ENCODE results near the gene PRR20G. TPM values are rescaled to one million over a fixed set of nuclear protein-coding genes. Genes with fewer than 3 reads are reported as not detected.
"Not testable (repeated sequence)": the region's sequence is repeated elsewhere in the genome, so short reads cannot be mapped to it uniquely, and the experiment has no call there.

PRR20G gene
- total RNA-seq, 1 donor = not detected

DNA sequence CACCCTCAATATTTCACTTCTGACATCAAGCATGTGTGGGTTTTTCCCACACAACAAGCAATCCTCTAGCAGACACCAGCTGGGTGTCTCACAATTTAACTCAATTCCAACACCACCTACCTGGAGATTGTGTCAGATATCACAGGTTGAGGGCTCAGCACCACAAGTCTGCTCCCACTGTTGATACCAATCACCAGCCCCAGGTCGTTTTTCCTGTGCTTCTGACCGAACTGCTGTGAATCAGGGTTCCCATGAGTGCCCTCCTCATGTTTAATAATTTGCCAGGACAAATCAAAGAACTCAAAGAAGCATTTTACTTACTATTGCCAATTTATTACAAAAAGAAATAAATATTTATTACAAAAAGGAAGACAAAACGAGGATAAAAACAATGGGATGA is 25.0 kb upstream of the PRR20G start:
- no peak for DNase-seq (ENCODE audit: low read depth)

GRCh38 chr3:127308821-127309220 is 21.0 kb upstream of the PRR20G start:
- not testable (repeated sequence) for DNase-seq (ENCODE audit: low read depth)

More for the DNA sequence above, 25.0 kb upstream of the PRR20G start:
- H3K4me3 ChIP-seq (ENCODE audit: low read depth, low read length) = no peak overlapping the region
- no peak for TF ChIP-seq CTCF (IDR thresholded peaks at IDR 0.05; ENCODE audit: insufficient read depth, low read depth, low read length)

DNA sequence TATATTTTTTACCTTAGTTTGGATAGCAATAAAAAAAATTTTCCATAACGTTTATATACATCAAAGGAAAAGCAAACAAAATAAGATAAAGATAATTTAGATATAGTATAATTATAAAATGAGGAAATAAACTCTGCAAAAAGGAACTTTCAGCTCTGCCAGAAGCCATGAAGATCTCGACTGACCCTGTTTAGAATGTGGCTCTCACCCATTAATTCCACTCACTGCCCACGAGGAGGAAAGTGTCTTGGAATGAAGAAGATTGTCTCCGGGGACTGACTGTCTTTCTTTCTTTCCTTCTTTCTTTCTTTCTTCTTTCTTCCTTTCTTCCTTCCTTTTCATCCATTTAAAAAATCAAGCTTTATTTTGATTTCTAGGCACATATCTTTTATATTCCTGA is 20.1 kb upstream of the PRR20G start:
- DNase-seq (ENCODE audit: low read depth) = no peak
- H3K4me3 ChIP-seq (ENCODE audit: low read depth, low read length) = no peak overlapping the region
- no peak for TF ChIP-seq CTCF (IDR thresholded peaks at IDR 0.05; ENCODE audit: insufficient read depth, low read depth, low read length)

More at GRCh38 chr3:127308821-127309220, 21.0 kb upstream of the PRR20G start:
- H3K4me3 ChIP-seq (ENCODE audit: low read depth, low read length) = not testable (repeated sequence)

DNA sequence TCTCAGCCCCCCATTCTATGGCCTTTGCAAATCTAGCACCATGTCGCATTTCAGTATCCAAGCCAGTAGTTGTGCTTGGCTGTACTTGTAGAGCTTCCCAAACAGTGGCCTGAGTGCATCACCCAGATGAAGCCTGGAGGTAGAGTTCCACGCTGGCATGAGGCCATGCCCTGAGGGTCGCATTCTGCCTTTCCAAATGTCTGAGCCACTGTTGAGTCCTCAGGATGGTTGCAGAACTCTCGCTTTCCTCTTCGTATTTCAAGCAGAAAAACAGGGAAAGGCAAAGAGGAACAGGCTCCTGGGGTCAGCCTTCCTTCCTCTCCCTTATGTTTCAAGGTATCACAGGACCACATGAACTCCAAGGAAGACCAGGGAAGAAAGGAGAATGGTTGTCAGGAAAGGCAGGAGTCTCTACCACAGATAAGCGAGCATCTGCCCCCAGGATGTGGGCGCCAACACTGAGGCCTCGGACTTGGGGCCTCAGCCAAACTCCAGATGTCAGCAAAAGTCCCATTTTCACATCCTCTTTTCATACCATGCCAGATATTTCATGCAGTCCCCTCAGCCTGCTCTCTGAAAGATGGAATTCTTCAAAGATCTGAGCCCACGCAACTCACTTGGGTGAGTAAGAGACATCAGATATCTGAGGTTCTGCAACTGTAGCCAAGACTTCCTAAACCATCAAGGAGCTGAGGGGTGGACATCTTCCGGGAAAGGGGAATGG is 19.4 kb upstream of the PRR20G start:
- DNase-seq (ENCODE audit: low read depth) = no peak
- no peak overlapping the region for H3K4me3 ChIP-seq (ENCODE audit: low read depth, low read length)
- no peak for TF ChIP-seq CTCF (IDR thresholded peaks at IDR 0.05; ENCODE audit: insufficient read depth, low read depth, low read length)

DNA sequence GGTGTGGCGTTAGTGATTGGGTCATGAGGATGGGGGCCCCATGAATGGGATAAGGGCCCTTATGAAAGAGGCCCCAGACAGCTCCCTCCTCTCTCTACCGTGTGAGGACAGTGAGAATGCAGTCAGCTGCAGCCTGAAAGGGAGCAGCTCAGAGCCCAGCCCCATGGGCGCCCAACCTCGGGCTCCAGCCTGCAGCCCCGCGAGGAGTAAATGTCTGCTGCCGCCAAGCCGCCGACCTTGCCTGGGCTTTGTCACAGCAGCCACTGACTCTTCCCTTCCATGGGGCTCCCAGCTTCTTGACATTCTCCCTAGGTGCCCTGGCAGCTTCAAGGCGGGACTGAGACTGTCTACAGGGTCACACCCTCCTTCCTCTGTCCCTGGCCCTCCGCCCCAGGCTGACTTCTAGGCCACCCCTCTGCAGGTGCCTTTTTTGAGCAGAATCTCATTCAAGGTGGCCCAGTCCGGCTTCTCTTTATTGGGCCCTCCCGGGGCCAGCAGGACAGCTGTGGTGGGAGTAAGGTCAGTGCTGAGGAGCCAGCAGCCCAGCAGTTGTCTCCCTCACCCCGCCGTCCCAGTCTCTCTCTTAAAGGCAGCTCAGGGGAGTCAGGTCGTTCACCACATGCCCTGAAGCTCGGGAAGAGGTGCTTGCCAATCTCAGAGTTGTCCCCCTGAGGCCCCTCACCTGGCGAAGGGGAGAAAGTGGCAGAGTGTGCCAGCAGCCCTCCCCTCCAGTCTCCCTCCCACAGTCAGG is 18.7 kb upstream of the PRR20G start:
- no peak for TF ChIP-seq CTCF (IDR thresholded peaks at IDR 0.05; ENCODE audit: insufficient read depth, low read depth, low read length)
- H3K4me3 ChIP-seq (ENCODE audit: low read depth, low read length) = no peak overlapping the region
- no peak for DNase-seq (ENCODE audit: low read depth)

DNA sequence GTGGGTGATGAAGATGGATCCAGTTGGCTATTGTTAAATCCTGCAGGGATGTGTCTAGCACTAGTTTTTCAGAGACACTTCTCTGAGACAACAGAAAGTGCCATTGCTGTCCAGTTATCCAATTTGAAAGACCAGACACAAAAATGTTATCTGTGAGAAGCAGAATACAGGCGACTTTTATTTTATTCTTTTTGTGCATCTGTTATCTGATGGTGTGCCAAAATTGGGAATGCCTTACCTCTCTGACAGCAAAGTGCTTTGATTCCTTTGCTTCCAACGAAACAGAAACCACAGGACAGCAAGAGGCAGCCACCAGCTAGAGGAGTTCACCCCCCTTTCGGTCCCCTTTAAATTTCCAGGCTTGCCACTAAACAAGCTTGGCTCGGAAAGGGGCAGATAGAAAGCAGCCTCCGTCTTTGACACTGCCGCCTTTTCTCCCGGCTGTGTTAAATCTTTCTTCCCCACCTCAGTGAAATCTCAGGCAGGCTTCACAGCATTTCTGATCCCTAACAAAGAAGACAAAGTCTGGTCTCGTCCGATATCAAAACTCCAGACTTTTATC is 17.7 kb upstream of the PRR20G start:
- TF ChIP-seq CTCF (IDR thresholded peaks at IDR 0.05; ENCODE audit: insufficient read depth, low read depth, low read length) = no peak
- H3K4me3 ChIP-seq (ENCODE audit: low read depth, low read length) = no peak overlapping the region
- DNase-seq (ENCODE audit: low read depth) = no peak

DNA sequence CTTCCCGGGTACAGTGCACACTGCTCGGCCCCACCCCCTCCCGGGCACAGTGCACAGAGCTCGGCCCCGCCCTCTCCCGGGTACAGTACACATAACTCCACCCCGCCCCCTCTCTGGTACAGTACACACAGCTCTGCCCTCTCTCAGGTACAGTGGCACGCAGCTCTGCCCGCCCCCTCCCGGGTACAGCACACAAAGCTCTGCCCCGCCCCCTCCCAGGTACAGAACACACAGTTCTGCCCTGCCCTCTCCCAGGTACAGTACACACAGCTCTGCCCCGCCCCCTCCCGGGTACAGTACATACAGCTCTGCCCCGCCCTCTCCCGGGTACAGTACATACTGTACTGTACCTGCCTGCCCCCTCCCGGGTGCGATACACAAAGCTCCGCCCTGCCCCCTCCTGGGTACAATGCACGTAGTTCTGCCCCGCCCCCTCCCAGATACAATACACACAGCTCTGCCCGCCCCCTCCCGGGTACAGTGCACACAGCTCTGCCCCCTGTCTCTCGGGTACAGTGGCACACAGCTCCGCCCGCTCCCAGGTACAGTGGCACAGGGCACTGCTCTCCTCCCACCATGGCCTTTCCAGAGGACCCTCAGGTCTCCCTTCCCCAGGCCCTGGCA is 16.4 kb upstream of the PRR20G start:
- DNase-seq (ENCODE audit: low read depth) = no peak
- no peak for TF ChIP-seq CTCF (IDR thresholded peaks at IDR 0.05; ENCODE audit: insufficient read depth, low read depth, low read length)
- no peak overlapping the region for H3K4me3 ChIP-seq (ENCODE audit: low read depth, low read length)

Measured in fibroblast of villous mesenchyme (primary cell).